HG03432 (cell line): ENCODE data around the gene CARNS1.
"Not testable (repeated sequence)": the region's sequence is repeated elsewhere in the genome, so short reads cannot be mapped to it uniquely, and the experiment has no call there.

Experiments
- ATAC-seq: cut with Tn5 transposase; IDR thresholded peaks from one replicate; pipeline ENCODE4 v1.9.1; 2021; ENCODE audit warnings: mild to moderate bottlenecking, moderate library complexity; ENCODE audit not compliant: unreplicated experiment

CARNS1 gene

DNA sequence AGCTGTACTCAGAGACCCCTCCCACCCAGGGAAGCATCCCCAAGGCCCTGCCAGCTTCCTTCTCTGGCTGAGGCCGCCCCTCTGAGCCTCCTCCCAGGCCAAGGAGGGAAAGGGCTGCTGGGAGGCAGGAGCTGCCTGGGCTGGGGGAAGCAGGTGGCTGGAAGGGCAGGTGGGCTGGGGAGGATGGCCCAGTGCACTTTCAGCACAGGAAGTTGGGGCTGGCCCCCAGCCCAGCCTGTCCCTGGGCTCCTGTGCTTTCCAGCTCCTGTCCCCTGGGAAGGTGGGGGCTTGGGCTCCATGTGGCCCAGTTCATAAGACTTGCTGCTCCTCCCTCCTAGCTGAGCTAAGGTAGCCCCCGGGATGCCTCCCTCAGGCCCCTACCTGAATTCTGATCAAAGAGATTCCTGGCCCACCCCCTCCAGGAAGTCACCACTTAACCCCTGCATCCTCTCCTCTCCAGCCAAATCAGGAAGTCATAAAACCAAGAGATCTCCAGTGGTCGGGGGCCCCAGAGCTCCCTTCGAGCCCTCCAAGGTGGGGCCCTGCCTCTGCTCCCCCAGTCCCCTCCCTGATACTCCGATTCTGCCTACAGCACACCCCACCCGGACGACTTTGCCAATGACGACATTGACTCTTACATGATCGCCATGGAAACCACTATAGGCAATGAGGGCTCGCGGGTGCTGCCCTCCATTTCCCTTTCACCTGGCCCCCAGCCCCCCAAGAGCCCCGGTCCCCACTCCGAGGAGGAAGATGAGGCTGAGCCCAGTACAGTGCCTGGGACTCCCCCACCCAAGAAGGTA lies 18.7 kb upstream of the CARNS1 start:
- ATAC-seq: no peak

DNA sequence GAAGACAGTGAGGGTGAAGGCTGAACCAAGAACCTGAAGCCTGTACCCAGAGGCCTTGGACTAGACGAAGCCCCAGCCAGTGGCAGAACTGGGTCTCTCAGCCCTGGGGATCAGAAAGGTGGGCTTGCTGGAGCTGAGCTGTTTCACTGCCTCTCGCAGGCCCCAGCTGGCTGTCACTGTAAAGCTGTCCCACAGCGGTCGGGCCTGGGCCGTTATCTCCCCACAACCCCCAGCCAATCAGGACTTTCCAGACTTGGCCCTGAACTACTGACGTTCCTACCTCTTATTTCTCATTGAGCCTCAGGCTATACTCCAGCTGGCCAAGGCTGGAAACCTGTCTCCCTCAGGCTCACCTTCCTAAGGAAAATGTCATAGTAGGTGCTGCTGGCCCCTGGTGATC lies 17.9 kb upstream of the CARNS1 start:
- ATAC-seq: no peak

GRCh38 chr11:67397986-67398660 lies 17.4 kb upstream of the CARNS1 start:
- no peak for ATAC-seq

DNA sequence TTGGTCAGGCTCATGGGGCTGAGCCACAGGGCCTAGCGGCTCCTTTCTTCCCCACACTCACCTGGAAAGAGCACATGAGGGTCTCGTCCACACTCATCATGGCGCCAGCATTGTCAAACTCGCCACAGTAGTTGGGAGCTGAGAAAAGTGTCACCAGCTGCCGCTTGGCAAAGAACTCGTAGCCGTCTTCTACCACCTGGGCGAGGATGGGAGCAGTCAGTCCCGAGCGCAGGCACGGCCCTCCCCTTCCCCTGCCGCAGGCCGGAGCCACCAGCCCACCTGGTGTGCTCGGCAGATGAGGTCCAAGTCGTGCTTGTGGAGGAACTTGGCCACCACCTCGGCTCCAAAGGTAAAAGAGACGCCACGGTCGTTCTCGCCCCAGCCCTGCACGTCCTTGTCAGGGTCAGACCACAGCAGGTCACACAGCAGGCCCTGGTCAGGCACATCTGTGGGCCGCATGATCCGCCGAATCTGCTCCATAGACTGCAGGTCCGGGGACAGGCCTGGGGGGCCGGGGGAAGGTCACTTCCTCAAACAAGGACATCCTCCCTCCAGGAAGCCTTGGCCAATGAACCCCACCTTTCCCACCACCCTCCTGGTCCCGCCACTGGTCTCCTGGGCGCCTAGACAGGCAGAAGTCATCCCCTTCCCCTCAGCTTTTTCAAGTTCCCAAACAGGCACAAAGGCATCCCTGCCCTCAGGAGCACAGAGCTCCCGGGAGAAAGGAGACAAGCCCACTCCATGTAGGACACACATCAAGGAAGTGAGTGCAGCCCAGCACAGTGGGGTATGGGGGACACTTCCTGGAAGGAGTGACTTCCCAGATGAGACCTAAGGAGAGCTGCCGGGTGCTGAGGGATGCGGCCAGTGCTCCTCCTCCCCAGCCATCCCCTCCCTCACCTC lies 16.6 kb upstream of the CARNS1 start:
- ATAC-seq: no peak

GRCh38 chr11:67400251-67400941 lies 15.1 kb upstream of the CARNS1 start:
- no peak for ATAC-seq

GRCh38 chr11:67400942-67401494 lies 14.5 kb upstream of the CARNS1 start:
- ATAC-seq: peak; percentile 23

- ATAC-seq: peak; percentile 69
Observed at GRCh38 chr11:67401495-67402191, 13.8 kb upstream of the CARNS1 start, which contains the start of gene PPP1CA. TSS of gene PPP1CA (minus strand) at chr11:67401858. CDS start at chr11:67401782, 76 bp downstream.

DNA sequence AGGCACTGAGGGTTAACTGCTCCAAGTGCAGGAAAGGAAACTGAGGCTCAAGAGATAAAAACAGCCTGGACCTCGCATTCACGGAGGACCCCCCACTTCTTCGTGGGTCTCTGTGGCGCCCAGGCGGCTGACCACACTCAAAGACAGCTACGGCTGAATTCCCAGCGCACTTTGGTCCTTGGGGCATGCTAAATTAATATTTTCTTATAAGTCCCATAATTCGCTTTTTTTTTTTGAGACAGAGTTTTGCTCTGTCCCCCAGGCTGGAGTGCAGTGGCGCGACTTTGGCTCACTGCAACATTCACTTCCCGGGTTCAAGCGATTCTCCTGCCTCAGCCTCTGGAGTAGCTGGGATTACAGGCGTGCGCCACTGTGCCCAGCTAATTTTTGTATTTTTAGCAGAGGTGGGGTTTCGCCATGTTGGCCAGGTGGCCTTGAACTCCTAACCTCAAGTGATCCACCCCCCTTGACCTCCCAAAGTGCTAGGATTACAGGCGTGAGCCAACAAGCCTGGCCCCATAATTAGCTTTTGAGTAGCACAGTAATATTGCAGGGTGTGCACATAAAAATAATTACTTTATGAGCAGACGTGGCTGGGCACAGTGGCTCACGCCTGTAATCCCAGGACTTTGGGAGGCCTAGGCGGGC lies 13.2 kb upstream of the CARNS1 start:
- ATAC-seq: not testable (repeated sequence)

- not testable (repeated sequence) for ATAC-seq
Observed at GRCh38 chr11:67403085-67403484, 12.4 kb upstream of the CARNS1 start.

GRCh38 chr11:67404515-67405195 lies 10.8 kb upstream of the CARNS1 start:
- ATAC-seq: no peak

DNA sequence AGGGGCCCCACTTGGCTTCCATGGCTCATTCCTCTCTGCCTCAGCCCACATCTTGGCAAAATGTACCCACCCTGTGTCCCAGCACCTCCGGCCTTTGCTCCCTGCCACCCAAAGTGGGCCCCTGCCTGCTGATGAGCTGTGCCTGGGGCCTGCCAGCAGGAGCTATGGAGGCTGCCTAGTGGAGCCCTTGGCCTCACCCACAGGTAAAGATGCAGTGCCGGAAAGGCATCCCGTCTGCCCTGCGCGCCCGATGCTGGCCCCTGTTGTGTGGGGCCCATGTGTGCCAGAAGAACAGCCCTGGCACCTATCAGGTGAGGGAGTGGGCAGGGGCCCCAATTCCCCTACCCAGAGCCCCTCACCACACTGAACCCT lies 10.3 kb upstream of the CARNS1 start:
- no peak for ATAC-seq

GRCh38 chr11:67405688-67406339 lies 9.7 kb upstream of the CARNS1 start:
- no peak for ATAC-seq

GRCh38 chr11:67406420-67406968 lies 9.0 kb upstream of the CARNS1 start:
- ATAC-seq: no peak

- no peak for ATAC-seq
Observed at GRCh38 chr11:67406969-67407687, 8.3 kb upstream of the CARNS1 start.

GRCh38 chr11:67407688-67408163 lies 7.8 kb upstream of the CARNS1 start:
- ATAC-seq: no peak

DNA sequence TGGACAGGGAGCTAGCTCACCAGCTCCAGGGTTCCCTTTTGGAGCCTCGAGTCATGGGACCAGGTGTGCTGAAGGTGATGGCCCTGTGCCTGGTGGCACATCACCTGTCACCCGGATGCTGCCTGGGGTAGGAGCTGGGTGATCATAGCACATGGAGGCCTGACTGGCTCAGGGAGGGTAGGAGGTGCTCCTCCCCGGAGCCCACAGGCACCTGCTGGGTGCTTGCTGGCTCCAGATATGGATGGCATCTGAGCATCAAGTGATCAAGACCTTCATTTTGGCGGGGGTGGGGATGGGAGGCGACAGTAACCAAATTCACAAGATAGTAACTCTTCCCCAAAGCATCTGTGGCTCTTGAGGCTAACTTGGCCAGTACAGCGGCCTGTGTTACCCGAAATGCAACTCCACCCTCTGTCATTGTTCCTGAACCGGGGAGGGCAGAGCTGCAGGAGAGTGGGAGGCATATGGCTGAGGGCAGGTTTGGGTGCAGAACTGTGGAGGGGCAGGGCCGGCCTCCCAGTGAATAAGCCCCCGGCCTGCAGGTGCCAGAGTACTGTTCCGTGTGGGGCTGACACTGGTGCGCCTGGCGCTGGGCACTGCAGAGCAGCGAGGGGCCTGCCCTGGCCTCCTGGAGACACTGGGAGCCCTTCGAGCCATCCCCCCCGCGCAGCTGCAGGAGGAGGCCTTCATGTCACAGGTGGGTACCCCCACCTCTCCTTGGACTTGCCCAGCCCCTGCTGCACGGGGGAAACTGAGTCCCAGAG lies 6.9 kb upstream of the CARNS1 start:
- ATAC-seq: peak; percentile 4
